ENCODE results near the gene MLYCD. TPM values are rescaled to one million over a fixed set of nuclear protein-coding genes. Genes with fewer than 3 reads are reported as not detected.

MLYCD gene
- total RNA-seq, 1 experiment from 2014 or later = 1.2 TPM

GRCh38 chr16:83954577-83955016 is 55.7 kb downstream of the MLYCD start:
- DNase-seq (ENCODE audit: low read depth) = peak; percentile 51

GRCh38 chr16:83955218-83956130 is 56.6 kb downstream of the MLYCD start:
- DNase-seq (ENCODE audit: low read depth) = no peak

GRCh38 chr16:83956336-83957289 is 57.7 kb downstream of the MLYCD start:
- DNase-seq (ENCODE audit: low read depth) = peak; percentile 74

- DNase-seq (ENCODE audit: low read depth) = no peak
These were observed 58.5 kb downstream of the MLYCD start for GRCh38 chr16:83957296-83957855.

- no peak for DNase-seq (ENCODE audit: low read depth)
These were observed 59.4 kb downstream of the MLYCD start for GRCh38 chr16:83958137-83958845.

GRCh38 chr16:83958846-83959565 is 60.1 kb downstream of the MLYCD start:
- no peak for DNase-seq (ENCODE audit: low read depth)

GRCh38 chr16:83959656-83960434 is 60.9 kb downstream of the MLYCD start:
- no peak for DNase-seq (ENCODE audit: low read depth)

- DNase-seq (ENCODE audit: low read depth) = no peak
These were observed 61.8 kb downstream of the MLYCD start for GRCh38 chr16:83960521-83961249.

GRCh38 chr16:83961591-83961990 is 62.7 kb downstream of the MLYCD start:
- no peak for DNase-seq (ENCODE audit: low read depth)

- DNase-seq (ENCODE audit: low read depth) = no peak
These were observed 64.6 kb downstream of the MLYCD start for GRCh38 chr16:83963277-83964119.

GRCh38 chr16:83964684-83965443 is 65.9 kb downstream of the MLYCD start:
- DNase-seq (ENCODE audit: low read depth) = no peak

- no peak for DNase-seq (ENCODE audit: low read depth)
These were observed 66.7 kb downstream of the MLYCD start for GRCh38 chr16:83965444-83966152.

GRCh38 chr16:83966153-83966696 is 67.3 kb downstream of the MLYCD start:
- no peak for DNase-seq (ENCODE audit: low read depth)

- no peak for DNase-seq (ENCODE audit: low read depth)
These were observed 68.2 kb downstream of the MLYCD start for GRCh38 chr16:83967091-83967490.

- no peak for DNase-seq (ENCODE audit: low read depth)
These were observed 69.0 kb downstream of the MLYCD start, which contains the start of gene NECAB2 for GRCh38 chr16:83967838-83968305. Gene NECAB2 (plus strand): TSS chr16:83968244. CDS start chr16:83968649, 405 bp downstream.

All from HT1080 (cell line).